A673 (cell line): ENCODE data around the gene LGALS7. TPM values are rescaled to one million over a fixed set of nuclear protein-coding genes. Genes with fewer than 3 reads are reported as not detected.

ENCODE experiments used
- BruUV-seq: library from RNA; stranded (reverse); fragments of 400-500 nt; replicated peaks from 2 replicates; lab custom pipeline; 2021; lab: Mats Ljungman, UMichigan
- CTCF ChIA-PET: fragments of 300-600 bp; sonication (Branson Sonifier 250); formaldehyde crosslinking; loops from one replicate; lab custom pipeline; 2022; ENCODE audit warnings: antibody characterized with exemption; lab: Charles Lee
- POLR2A ChIA-PET: fragments of 300-600 bp; sonication (Branson Sonifier 250); formaldehyde crosslinking; loops from one replicate; lab custom pipeline; 2022; ENCODE audit warnings: antibody characterized with exemption; ENCODE audit not compliant: low non-redundant PET; lab: Charles Lee
- DNase-seq: peaks from one replicate; pipeline ENCODE4 v3.0.0-alpha.2; 2015; ENCODE audit warnings: low spot score
- H3K27ac ChIP-seq: fragments of 200-600 bp; sonication (generic); 2 replicates; pipeline ENCODE4 v1.5.1; 2016; ENCODE audit warnings: mixed run types, low read depth, mild to moderate bottlenecking, mixed read lengths, antibody characterized with exemption, low read length; ENCODE audit not compliant: poor library complexity, severe bottlenecking
- H3K27me3 ChIP-seq: fragments of 200-600 bp; sonication (generic); replicated peaks from 2 replicates; pipeline ENCODE4 v1.6.1; 2017; ENCODE audit warnings: mixed run types, low read depth, mild to moderate bottlenecking, mixed read lengths, antibody characterized with exemption, low read length; ENCODE audit not compliant: insufficient read depth, poor library complexity
- H3K36me3 ChIP-seq: fragments of 200-600 bp; sonication (generic); 2 replicates; pipeline ENCODE4 v1.6.1; 2016; ENCODE audit warnings: mixed run types, mild to moderate bottlenecking, mixed read lengths, antibody characterized with exemption, low read length; ENCODE audit not compliant: insufficient read depth, poor library complexity, severe bottlenecking
- H3K4me1 ChIP-seq: fragments of 200-600 bp; sonication (generic); 2 replicates; pipeline ENCODE4 v1.6.1; 2017; ENCODE audit warnings: mixed run types, mild to moderate bottlenecking, mixed read lengths, antibody characterized with exemption, low read length; ENCODE audit not compliant: insufficient read depth, poor library complexity, severe bottlenecking
- H3K4me3 ChIP-seq: fragments of 200-600 bp; sonication (generic); 2 replicates; pipeline ENCODE4 v1.5.1; 2016; ENCODE audit warnings: low read depth, mixed run types, mild to moderate bottlenecking, mixed read lengths, low read length; ENCODE audit not compliant: poor library complexity, severe bottlenecking
- H3K9me3 ChIP-seq: fragments of 200-600 bp; sonication (generic); 2 replicates; pipeline ENCODE4 v1.6.1; 2016; ENCODE audit warnings: mixed run types, low read depth, mild to moderate bottlenecking, mixed read lengths, antibody characterized with exemption, low read length; ENCODE audit not compliant: poor library complexity, severe bottlenecking
- CTCF ChIP-seq: fragments of 300-800, 200-600 bp; sonication (generic); conservative IDR thresholded peaks from 2 replicates; pipeline ENCODE4 v1.5.1; 2017; ENCODE audit warnings: low read depth, mild to moderate bottlenecking, antibody characterized with exemption, low read length, moderate library complexity, mixed read lengths
- EZH2 ChIP-seq: fragments of 200-600 bp; sonication (generic); IDR thresholded peaks from 2 replicates; pipeline ENCODE4 v1.6.1; 2017; ENCODE audit warnings: borderline replicate concordance, low read depth, mild to moderate bottlenecking, mixed read lengths, antibody characterized with exemption, low read length; ENCODE audit not compliant: poor library complexity, severe bottlenecking
- intact Hi-C: fragments of 100-400 bp; cut with micrococcal nuclease; formaldehyde crosslinking; loops from one replicate; pipeline ENCODE4 v1.10.0; 2022; ENCODE audit not compliant: unreplicated experiment
- total RNA-seq: library from RNA; stranded (reverse); gene quantifications from 2 replicates; pipeline ENCODE4 v1.2.3, GENCODE V29; 2021

Gene LGALS7
- total RNA-seq, 1 experiment from 2014 or later = not detected

- no peak overlapping the region for H3K4me3 ChIP-seq
- no peak for DNase-seq
- ChIA-PET CTCF (no interaction called here), POLR2A (no interaction called here)
- H3K9me3 ChIP-seq = no peaks in the 10 kb centered on the region
- intact Hi-C loops = no loop called here
- no peaks in the 10 kb centered on the region for H3K4me1 ChIP-seq
- peaks cover 6% of the 10 kb centered on the region for H3K36me3 ChIP-seq
- BruUV-seq = no TSS peak
- H3K27me3 ChIP-seq = no peaks in the 10 kb centered on the region
- H3K27ac ChIP-seq = no peak overlapping the region
- no peak for TF ChIP-seq CTCF
- no peak for TF ChIP-seq EZH2
These were observed 40.0 kb upstream of the LGALS7 start for GRCh38 chr19:38813323-38813722.

GRCh38 chr19:38812841-38813320, 39.6 kb upstream of the LGALS7 start, which contains the start of gene LGALS4:
Gene LGALS4 (minus strand): TSS chr19:38812945. CDS start chr19:38812886, 59 bp downstream.
- no peak for TF ChIP-seq EZH2
- TF ChIP-seq CTCF = no peak
- no peak within 1 kb of the TSS for H3K4me3 ChIP-seq
- no peaks in the 10 kb centered on the region for H3K9me3 ChIP-seq
- intact Hi-C loops = no loop called here
- BruUV-seq = no TSS peak
- H3K36me3 ChIP-seq = peaks cover 6% of the 10 kb centered on the region
- DNase-seq = no peak
- no peaks in the 10 kb centered on the region for H3K27me3 ChIP-seq
- ChIA-PET POLR2A (no interaction called here), CTCF (no interaction called here)
- H3K4me1 ChIP-seq = no peaks in the 10 kb centered on the region
- no peak within 1 kb of the TSS for H3K27ac ChIP-seq

- DNase-seq = no peak
- TF ChIP-seq EZH2 = no peak
- TF ChIP-seq CTCF = no peak
- no peaks in the 10 kb centered on the region for H3K27me3 ChIP-seq
- ChIA-PET CTCF (no interaction called here), POLR2A (no interaction called here)
- no peaks in the 10 kb centered on the region for H3K4me1 ChIP-seq
- H3K9me3 ChIP-seq = no peaks in the 10 kb centered on the region
- intact Hi-C loops = no loop called here
- H3K36me3 ChIP-seq = peaks cover 6% of the 10 kb centered on the region
- H3K4me3 ChIP-seq = no peak overlapping the region
- no peak overlapping the region for H3K27ac ChIP-seq
- no TSS peak for BruUV-seq
These were observed 38.9 kb upstream of the LGALS7 start for GRCh38 chr19:38812009-38812840.
